ENCODE data around the gene DCUN1D1. TPM values are rescaled to one million over a fixed set of nuclear protein-coding genes. Genes with fewer than 3 reads are reported as not detected.

The DCUN1D1 gene
- total RNA-seq, 1 donor from 2014 or later: 39.5 TPM

DNA sequence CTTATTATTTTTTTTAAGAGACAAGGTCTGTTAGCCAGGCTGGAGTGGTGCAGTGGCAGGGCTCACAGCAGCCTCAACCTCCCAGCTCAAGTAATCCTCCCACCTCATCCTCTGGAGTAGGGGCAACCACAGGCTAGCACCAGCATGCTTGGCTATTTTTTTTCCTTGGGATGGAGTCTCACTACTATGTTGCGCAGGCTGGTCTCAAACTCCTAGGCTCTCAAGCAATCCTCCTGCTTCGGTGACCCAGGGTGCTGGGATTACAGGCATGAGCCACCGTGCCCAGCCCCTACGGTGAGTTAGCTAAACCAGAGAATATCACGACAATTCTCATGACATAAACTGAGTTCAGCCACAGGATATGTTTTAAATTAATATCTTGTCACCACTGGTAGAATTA is 2.0 kb downstream of the DCUN1D1 start:
- no peak for ATAC-seq
- intact Hi-C loops (cut with micrococcal nuclease): no loop called here
- DNase-seq: no peak

DNA sequence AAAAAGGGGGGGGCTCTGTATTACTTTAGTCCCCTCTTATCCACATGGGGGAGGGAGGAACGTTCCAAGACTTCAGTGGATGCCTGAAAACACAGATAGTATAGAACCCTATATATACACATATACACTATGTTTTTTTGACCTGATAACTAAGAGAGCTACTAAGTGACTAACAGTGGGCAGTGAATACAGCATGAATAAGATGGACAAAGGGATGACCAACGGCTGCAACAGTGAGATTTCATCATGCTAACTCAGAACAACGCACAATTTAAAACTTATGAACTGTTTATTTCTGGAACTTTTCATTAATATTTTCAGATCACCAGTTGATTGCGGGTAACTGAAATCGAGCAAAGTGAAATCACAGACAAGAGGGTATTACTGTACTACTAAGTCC is 7.3 kb downstream of the DCUN1D1 start:
- intact Hi-C loops (cut with micrococcal nuclease): no loop called here
- no peak for ATAC-seq

DNA sequence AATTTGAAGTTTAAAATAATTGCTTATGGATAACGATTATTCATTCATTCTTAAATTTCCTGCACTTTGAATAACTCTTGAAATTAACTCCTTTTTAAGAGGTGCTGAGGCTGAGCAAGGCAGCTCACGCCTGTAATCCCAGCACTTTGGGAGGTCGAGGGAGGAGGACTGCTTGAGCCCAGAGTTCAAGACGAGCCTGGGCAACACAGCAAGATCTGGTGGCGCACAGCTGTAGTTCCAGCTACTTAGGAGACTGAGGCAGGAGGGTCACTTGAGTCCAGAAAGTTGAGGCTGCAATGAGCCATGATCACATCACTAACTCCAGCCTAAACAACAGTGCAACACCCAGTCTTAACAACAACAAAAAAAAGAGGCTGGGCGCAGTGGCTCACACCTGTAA is 8.0 kb downstream of the DCUN1D1 start:
- ATAC-seq: no peak
- intact Hi-C loops (cut with micrococcal nuclease): no loop called here
- no peak for DNase-seq

More for the DNA sequence above, 7.3 kb downstream of the DCUN1D1 start:
- no peak for DNase-seq

DNA sequence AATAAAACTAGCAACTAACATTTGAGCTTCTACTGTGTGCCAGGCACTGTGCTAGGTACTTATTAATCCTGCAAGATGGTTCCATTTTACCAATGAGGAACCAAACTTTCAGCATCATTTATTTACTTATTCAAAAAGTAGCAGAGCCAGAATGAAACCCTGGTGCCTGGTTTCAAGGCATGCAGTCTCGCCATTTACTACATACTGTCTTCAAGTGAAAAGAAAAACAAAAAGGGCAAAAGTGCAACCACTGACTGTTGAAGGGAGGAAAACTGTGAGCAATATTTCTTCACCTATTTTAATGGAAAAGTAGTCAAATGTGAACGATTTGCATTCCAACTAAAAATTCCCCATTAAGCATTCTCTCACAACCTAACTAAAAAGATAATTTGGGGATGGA is 8.7 kb downstream of the DCUN1D1 start:
- ATAC-seq (no peak), DNase-seq (no peak)
- intact Hi-C loops (cut with micrococcal nuclease): no loop called here

DNA sequence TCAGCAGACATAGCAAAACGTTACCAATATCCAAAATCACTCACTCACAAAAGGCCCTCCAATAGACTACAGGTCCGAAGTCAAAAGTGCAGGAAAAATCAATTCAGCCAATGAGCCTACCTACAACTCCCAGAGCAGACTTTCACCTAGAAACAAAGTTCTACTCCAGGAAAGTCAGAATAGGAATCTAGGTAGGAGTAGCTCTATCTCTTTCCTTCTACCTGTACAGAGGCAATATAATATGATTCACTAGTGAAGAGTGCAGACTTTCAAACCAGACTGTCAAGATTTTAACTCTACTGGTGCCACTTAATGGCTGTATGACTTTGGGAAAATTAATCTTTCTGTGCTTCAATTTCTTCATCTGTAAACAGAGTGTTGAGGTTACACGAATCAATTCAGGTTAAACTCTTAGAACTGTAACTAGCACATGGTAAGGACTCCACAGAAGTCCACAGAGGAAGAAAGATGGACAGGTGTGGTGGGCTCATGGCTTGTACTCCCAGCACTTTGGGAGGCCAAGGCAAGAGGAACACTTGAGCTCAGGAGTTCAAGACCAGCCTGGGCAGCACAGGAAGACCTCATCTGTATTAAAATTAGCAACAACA is 9.4 kb downstream of the DCUN1D1 start:
- DNase-seq (no peak), ATAC-seq (no peak)
- intact Hi-C loops (cut with micrococcal nuclease): no loop called here

DNA sequence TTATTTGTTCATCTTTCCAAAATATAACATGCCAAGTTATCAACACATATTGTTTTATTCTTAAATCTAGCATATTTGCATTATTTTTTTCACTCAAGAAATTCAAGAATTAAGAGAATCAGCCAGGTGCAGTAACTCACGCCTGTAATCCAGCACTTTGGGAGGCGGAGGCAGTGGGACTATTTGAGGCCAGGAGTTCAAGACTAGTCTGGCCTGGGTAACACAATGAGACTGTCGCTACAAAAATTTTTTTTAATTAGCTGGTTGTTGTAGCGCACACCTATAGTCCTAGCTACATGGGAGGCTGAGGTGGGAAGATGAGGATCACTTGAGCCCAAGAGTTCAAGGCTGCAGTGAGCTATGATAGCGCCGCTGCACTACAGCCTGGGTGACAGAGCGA is 10.5 kb downstream of the DCUN1D1 start:
- DNase-seq (no peak), ATAC-seq (no peak)
- intact Hi-C loops (cut with micrococcal nuclease): no loop called here

DNA sequence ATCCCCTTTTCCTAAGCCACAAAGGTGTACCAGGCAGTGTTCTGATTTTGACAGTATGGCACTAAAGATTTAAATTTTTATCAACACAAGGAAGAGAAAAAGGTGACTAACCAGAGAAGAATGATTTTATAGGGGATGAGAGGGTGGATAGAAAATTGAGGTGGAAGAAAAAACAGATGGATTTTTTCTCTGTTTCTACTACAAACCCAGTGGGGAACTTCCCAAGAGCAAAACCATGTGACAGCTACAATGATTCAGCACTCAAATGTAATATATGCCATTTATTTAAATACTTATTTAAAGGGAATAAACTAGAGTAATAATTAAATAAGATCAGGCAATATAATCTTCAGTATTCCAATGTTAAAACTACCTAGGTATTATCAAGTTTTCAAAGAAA is 11.1 kb downstream of the DCUN1D1 start:
- intact Hi-C loops (cut with micrococcal nuclease): no loop called here
- no peak for ATAC-seq

DNA sequence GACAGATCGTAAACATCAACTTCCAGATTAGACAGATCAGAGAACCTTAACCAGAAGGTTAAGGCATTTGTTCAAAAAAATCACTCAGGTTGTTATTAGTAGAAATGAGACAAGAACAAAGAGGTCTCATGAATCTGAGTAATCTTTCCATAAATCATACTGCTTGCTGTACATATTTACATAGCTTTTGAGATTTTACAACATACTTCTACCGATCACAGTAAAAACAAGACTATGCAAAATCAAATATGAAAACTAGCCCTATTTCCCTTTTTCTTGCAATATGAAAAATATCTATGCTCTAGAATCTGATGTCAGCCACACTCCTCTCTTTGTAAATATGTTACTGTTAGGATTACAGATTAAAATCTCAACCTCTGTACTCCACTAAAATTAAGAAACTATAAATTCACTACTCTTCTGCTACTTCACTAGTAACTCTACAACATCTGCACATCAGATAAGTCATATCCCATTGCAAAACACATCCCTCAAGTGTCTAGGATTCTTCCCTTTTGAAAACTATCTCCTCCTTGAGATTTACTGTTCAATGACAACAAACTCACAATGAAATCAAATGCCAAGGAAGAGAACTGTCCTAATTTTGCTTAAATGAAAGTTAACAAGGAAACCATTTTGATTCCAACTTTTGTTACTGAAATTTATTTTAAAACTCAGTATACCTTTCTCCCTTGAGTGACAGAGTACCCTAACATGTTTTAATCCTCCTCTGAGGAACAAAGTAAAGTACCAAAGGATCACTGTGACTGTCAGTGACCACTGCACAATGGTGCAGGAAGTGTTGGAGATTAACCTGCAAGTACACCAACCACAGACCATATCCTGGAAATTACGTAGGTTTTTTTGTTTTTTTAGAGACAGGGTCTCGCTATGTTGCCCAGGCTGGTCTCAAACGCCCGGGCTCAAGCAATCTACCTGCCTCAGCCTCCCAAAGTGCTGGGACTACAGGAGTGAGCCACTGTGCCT is 12.8 kb downstream of the DCUN1D1 start:
- ATAC-seq (no peak), DNase-seq (no peak)
- intact Hi-C loops (cut with micrococcal nuclease): no loop called here

More for the DNA sequence above, 11.1 kb downstream of the DCUN1D1 start:
- no peak for DNase-seq

DNA sequence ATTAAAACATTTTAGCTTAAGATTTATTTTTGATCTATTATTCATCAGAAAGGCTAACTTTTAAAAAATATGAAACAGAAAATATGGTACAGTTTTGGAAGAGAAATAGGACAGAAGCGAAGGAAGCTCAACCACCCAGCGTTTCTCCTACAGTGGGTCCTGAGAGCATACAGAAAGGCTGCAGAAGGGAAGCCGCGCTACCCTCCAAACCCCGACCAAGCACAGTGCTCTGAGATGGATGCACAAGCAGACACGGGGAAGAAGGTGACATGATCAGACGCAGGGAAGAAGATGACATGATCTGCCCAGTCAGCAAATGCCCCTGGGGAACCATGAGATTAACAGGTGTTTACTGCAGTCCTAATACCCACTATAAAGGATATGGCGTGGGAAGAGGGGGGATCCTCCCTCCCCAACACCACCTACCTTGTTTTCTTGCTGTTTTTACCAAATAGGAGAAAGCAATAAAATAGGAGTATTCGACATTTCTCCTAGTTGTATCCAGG is 14.4 kb downstream of the DCUN1D1 start:
- ATAC-seq (no peak), DNase-seq (no peak)
- intact Hi-C loops (cut with micrococcal nuclease): no loop called here

DNA sequence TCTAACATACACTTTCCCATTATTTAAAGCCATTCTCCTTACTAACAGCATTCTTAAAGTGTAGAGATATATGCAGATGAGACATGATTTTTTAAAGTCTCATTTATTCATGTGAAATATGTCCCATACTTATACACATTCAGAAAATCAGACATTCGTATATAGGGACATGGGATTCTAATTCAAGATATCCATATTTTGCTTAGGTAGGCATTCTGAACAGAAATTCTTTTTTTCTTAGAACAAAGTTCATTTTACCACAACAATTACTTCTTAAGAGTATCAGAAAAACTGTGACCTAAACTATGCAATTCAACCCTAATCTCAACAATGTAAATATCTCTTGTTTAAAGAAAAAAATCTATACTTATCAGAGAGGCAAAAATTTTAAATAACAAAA is 16.2 kb downstream of the DCUN1D1 start:
- intact Hi-C loops (cut with micrococcal nuclease): no loop called here
- no peak for DNase-seq
- ATAC-seq: no peak

DNA sequence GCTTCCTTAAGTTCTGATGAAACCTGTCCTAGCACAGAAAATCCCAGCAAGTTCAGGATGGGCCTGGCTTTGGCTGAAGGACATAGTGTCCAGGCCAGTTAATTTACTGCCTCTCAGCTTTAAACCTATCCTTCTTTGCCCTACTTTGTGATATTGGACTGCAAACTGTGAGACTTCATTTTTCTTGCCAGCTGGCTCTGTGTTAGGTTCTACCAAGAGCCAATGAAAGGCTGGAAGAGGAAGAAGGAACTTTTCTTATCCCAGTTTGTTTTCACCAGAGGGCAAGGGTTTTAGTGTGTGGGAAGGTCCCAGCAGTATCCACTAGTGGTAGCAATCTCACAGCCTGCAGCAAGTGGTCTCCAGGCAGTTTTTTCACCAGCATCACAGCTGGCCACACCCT is 18.2 kb downstream of the DCUN1D1 start:
- DNase-seq: no peak
- intact Hi-C loops (cut with micrococcal nuclease): no loop called here
- peak; percentile 92 for ATAC-seq

DNA sequence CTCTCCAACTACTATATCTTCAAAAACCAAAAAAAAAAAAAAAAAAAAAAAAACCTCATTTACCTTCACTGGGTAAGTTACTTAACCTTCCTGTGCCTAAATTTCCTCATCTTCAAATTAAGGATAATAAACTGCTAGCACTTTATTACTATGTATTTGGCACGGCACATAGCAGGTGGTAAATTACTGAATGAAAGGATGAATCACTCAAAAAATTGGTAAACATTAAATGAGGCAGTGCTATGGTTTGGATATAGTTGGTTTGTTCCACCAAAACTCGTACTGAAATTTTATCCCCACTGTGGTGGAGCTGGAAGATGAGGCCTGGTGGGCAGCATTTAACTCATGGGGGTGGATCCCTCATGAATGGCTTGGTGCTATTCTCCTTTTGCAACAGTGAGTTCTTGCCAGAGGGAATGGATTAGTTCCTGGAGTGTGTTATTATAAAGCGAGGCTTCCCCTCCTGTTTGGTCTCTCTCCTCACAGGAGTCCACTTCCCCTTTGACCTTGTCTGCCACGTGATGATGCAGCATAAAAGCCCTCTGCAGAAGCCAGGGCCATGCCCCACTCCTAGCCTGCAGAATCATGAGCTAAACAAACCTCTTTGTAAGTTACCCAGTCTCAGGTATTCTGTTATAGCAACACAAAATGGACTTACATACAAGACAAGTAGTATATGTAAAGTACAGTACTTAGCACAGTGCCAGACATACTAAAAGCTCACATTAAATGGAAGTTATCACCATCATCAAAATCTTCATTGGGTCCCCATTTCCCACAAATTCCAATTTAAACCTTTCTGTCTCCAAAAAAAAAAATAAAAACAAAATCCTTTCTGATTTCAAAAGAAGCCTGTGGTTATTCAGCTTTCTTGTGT is 20.6 kb downstream of the DCUN1D1 start:
- intact Hi-C loops (cut with micrococcal nuclease): no loop called here
- DNase-seq: no peak
- peak; percentile 27 for ATAC-seq

DNA sequence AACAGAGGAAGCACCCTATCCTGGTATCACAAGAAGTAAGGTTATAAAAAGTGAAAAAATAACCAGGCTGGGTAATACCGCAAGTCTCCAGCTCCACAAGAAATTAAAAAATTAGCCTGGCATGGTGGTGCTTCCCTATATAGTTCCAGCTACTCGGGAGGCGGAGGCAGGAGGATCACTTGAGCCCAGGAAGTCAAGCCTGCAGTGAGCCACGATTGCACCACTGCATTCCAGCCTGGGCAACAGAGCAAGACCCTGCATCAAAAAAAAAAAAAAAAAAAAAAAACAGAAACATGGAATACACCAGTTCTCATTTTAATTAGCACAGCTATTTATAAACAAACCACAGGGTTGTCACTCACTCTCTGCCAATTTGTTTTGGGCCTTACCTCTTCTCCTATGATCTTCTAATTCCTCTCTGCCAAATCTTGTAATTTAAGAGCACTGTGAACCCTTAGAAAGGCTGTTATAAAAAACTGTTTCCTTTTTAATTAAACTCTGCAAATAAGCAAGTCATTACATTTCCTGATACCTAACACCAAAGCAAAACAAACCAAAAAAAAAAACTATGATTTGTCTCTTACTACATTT is 22.6 kb downstream of the DCUN1D1 start:
- no peak for ATAC-seq
- intact Hi-C loops (cut with micrococcal nuclease): no loop called here
- DNase-seq: no peak

DNA sequence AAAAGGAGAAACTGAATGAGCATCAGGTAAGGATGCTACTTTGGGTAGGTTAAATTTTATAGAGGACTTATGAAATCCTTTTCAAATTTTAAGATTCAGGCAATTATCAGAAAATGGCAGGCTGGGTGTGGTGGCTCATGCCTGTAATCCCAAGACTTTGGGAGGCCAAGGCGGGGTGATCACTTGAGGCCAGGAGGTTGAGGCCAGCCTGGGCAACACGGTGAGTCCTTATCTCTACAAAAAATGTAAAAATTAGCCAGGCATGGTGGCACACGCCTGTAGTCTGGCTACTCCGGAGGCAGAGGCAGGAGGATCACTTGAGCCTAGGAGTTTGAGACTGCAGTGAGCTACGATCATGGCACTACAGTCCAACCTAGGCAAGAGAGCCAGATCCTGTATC is 23.1 kb downstream of the DCUN1D1 start:
- no peak for ATAC-seq
- intact Hi-C loops (cut with micrococcal nuclease): no loop called here
- no peak for DNase-seq

DNA sequence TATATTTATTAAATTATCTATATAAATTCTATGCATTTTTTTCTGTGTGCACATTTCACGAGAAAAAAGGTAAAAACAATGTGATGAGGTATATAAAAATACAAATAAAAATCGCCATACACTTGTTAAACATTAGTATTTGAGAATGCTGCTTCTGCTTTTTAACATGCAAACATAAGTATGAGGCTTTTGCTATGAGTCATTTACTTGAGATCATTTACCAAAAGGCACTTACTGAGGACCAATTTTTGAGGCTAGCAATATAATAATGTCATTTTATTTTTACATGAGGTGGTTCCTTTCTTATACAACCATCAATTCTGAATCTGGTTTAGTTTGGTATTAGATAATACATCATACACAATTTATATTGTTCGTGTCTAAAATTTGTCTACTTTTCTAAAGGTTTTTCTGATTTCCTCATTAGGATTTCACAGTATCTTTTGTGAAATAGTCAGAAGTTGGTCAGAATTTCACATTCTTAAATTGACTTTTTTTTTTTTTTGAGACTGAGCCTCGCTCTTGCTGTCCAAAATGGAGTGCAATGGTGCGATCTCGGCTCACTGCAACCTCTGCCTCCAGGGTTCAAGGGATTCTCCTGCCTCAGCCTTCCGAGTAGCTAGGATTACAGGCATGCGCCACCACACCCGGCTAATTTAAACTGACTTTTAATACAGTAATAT is 25.6 kb downstream of the DCUN1D1 start:
- no peak for ATAC-seq
- DNase-seq: no peak
- intact Hi-C loops (cut with micrococcal nuclease): no loop called here

DNA sequence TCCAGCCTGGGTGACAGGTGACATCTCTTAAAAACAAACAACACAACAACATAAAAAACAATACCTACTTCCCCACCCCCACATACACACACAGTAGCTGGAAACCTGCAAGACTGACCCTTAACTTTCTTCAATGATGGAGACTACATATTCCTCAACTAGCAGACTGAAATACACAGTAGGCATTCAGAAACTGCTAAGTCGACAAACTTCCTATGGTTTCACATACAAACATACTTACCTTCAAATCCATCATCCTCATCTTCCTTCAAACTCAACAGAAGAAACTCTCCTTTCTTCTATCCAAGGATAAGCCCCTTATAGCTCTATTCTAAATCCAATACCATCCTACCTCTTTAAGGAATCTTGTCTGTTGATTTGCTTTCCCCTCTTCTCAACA is 30.6 kb downstream of the DCUN1D1 start:
- no peak for DNase-seq
- intact Hi-C loops (cut with micrococcal nuclease): no loop called here
- ATAC-seq: no peak

DNA sequence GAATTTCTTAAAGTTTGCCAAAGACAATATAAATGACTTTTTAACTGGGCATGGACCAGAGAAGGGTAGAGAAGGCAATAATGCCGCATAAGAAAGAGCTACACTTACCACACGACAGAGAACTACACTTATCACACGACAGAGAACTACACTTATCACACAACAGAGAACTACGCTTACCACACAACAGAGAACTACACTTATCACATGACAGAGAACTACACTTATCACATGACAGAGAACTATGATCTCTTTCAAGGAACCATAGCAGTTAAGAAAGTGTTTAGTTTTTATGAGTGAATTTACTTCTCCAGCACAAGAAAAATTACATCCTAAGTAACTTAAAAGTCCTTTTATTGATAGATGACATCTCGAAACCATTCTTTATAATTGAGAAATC is 32.0 kb downstream of the DCUN1D1 start:
- ATAC-seq (no peak), DNase-seq (no peak)
- intact Hi-C loops (cut with micrococcal nuclease): no loop called here

DNA sequence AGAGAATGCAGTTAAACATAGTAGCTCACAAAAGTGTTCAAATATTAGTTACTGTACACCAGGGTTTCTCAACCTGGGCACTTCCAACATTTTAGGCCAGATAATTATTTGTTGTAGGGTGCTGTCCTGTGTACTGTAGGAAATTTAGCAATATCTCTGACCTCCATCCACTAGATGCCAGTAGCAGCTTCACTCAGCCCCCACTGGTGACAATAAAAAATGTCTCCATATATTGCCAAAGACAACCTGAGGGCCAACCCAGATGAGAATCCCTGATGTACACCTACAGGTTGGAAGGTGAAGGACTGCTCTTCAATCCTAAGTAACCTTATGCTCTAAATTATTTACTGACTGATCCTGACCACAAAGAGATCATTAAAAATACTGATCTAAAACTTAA is 32.5 kb downstream of the DCUN1D1 start:
- ATAC-seq (no peak), DNase-seq (no peak)
- intact Hi-C loops (cut with micrococcal nuclease): no loop called here

DNA sequence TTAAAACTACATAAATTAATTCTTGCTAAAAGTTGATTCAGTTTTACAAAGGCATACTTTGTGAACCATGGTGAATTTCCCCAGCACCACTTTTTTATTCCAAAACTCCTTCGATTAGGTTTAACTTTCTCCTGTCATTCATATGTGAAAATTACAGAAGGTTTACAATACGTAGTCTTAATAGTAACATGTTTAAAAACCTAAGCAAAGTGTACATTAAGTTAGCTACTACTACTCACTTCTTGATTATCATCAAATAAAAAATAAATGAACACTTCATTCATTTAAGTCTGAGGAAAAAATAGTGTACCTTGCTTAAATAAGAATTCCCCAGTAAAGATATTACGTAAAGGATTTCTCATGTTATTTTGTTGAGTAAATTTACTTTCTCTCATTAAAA is 38.6 kb downstream of the DCUN1D1 start:
- intact Hi-C loops (cut with micrococcal nuclease): no loop called here
- ATAC-seq (no peak), DNase-seq (no peak)

Data from left ventricle myocardium superior (tissue), 1 donor.